GM19438 (cell line): ENCODE results near the gene NPNT.
"Not testable (repeated sequence)": the region's sequence is repeated elsewhere in the genome, so short reads cannot be mapped to it uniquely, and the experiment has no call there.

ENCODE experiments used
- ATAC-seq: cut with Tn5 transposase; IDR thresholded peaks from one replicate; pipeline ENCODE4 v1.9.1; 2021; ENCODE audit warnings: low read depth; ENCODE audit not compliant: unreplicated experiment

NPNT gene, protein sequence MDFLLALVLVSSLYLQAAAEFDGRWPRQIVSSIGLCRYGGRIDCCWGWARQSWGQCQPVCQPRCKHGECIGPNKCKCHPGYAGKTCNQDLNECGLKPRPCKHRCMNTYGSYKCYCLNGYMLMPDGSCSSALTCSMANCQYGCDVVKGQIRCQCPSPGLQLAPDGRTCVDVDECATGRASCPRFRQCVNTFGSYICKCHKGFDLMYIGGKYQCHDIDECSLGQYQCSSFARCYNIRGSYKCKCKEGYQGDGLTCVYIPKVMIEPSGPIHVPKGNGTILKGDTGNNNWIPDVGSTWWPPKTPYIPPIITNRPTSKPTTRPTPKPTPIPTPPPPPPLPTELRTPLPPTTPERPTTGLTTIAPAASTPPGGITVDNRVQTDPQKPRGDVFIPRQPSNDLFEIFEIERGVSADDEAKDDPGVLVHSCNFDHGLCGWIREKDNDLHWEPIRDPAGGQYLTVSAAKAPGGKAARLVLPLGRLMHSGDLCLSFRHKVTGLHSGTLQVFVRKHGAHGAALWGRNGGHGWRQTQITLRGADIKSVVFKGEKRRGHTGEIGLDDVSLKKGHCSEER

GRCh38 chr4:105894660-105895582 is at the start of gene NPNT:
NPNT (plus strand) TSS chr4:105895471; CDS start chr4:105895653, 182 bp downstream.
- no peak for ATAC-seq

GRCh38 chr4:105845559-105845958 is 49.7 kb upstream of the NPNT start:
- no peak for ATAC-seq

GRCh38 chr4:105848359-105848758 is 46.9 kb upstream of the NPNT start:
- ATAC-seq, result not testable (repeated sequence)

DNA sequence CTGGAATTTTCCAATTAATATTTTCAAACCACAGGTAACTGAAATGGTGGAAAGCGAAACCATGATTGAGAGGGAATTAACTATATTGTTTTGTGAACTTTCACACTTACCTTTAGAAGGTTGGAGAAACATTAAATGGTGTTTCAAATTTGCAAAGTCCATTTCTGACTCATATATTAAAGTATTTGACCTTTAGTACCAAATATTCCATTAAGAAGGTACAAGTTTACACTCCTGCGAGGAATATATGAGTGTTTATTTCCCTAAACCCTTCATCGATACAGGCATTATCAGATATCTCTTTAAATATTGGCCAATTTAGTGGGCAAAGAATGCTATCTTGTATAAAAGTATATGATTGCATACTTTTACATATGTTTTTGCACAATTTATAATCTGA is 44.1 kb upstream of the NPNT start:
- no peak for ATAC-seq

DNA sequence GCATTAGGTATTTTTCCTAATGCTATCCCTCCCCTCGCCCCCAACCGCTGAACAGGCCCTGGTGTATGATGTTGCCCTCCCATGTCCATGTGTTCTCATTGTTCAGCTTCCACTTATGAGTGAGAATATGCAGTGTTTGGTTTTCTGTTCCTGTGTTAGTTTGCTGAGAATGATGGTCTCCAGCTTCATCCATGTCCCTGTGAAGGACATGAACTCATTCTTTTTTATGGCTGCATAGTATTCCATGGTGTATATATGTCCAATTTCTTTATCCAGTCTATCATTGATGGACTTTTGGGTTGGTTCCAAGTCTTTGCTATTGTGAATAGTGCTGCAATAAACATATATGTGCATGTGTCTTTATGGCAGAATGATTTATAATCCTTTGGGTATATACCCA is 43.0 kb upstream of the NPNT start:
- ATAC-seq, result not testable (repeated sequence)

GRCh38 chr4:105858466-105859040 is 36.7 kb upstream of the NPNT start:
- no peak for ATAC-seq

DNA sequence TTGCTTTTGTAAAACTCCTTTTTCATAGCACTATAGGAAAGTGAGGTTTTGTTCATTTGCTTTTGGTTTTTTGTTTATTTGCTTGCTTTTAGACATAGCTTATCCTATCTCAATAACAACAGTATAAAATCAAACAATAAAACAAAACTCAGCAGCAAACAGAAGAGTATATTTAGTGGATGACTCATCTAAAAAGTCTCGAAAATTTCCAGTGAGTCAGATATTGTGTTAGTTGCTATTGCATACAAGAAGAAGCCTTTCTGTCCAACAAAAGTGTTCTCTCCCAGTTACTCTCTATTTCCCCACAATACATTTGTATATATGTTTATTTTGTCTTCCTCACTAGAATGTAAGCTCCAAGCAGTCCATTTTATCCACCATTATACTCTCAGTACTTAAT is 36.0 kb upstream of the NPNT start:
- ATAC-seq, result no peak

- no peak for ATAC-seq
Measured at GRCh38 chr4:105870963-105871362, 24.3 kb upstream of the NPNT start.

GRCh38 chr4:105871997-105872396 is 23.3 kb upstream of the NPNT start:
- ATAC-seq, result no peak

- no peak for ATAC-seq
Measured at GRCh38 chr4:105875233-105875632, 20.0 kb upstream of the NPNT start.

GRCh38 chr4:105878668-105879067 is 16.6 kb upstream of the NPNT start:
- ATAC-seq, result no peak

- ATAC-seq, result no peak
Measured at GRCh38 chr4:105887508-105887907, 7.8 kb upstream of the NPNT start.

GRCh38 chr4:105895583-105896460 is 551 bp downstream of the NPNT start:
- no peak for ATAC-seq

- no peak for ATAC-seq
Measured at GRCh38 chr4:105896461-105896942, 1.2 kb downstream of the NPNT start.

DNA sequence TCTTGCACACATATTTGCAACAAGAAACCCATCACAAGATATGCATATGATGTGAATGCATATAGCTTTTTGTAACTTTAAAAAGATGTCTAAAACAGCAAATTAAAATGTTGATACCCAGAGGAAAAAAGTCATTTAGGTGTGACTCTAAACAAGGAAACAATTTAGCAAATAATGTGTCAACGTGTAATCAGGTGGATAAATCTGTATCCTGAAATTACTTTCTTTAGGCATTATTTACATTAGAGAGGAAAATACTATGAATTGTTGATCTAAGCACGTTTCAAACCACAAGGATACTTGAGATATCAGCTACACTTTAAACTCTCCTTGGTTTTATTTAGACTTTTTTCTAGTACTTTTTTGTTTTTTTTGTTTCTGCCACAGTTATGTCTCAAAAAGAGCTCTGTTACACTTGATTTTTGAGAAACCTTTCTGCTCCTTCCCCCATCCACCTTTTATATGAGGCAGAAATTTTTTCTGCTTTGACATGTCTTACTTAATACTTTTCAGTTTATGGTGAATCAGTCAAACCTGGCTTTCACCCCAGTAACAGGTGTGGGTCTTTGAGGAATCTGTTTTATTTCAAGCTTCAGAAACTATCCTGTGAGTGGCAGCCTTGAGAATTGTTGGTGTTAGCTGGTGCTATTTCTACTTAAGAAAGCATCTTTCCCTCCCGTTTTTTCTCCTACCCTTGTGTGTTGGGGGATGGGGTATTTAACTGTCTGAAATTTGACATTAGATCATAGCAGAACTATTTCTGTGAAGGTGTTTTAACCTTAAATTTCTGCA is 1.9 kb downstream of the NPNT start:
- ATAC-seq, result no peak

DNA sequence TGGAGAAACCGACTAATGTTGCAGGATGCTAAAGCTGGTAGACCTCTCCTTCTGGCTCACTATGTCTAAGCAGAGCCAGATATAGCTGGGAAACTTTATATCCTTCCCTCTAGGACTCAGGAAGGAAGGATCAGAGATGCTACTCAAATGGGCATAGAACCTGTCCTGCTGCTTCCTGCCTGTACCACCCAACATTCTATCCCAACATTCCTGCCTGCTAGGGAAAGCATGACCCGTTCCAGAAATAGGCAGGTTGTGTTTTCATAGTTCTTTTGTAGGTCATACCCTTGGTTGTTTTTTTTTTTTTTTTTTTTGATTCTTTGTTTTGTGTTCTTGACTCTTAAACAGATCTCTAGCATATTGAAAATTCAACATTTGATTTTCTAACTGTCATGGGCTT is 5.3 kb downstream of the NPNT start:
- ATAC-seq, result no peak

DNA sequence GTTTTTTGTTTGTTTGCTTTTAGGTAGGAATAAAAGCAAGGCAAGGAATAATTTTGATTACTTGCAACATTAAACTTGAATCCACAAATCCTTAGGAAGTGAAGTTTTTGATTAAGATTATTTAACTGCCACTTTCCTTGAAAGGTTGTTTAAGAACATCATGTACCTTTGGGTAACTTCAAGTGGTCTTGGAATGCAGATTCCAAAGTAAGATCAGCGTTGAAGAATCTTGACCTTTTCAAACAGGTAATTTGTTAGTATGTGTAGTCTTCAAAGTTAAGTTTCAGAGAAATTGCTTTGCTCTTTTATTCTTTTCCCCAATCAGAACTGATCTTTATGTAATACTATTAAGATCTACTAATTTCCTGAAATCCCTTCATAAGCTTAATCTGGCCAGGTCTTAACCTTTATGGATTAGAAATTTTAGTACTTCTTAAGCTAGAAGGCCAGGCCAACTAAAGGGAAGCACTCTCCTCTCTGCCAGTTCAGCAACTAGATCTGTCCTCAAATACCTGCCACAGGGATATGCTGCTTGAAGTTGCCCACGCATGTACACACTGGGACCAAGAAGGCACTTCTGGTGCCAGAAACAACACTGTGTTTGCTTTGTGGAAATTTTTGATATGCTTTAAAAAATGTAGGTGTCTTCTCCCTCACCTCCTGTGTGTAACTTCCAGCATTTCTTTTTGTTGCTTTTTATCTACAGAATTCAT is 7.4 kb downstream of the NPNT start:
- no peak for ATAC-seq

DNA sequence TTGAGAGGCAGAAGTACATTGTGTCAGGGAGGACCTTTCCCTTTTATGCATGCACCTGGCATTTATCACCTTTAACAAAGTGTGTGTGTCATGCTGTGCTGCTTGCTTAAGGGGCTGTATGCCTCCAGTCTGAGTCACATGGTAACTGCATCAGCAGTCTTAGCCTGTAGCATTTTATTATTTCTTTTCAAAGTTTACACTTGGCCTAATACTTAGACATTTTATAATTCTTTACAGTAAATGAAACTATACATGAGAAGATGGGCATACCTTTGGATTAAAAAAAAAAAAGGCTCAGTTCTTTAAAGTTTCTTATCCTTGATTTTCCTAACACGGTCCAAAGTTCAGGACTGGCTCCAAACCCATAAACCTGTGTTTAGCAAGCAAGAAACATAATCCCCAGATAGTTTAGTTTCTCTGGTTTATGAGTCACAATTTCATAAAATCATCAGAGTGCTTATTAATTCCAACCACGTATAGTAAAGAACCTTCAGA is 14.6 kb downstream of the NPNT start:
- ATAC-seq, result no peak
